Small intestine (tissue), 7 donors: ENCODE measurements around the gene AK8. TPM values are rescaled to one million over a fixed set of nuclear protein-coding genes. Genes with fewer than 3 reads are reported as not detected.

ENCODE experiments used
- DNase-seq, 2 donors: peaks; one replicate each; pipeline versions ENCODE4 v3.0.0 to v3.0.0-alpha.2; 2013
- FAIRE-seq: peaks from 2 replicates; lab custom pipeline; 2012; peaks lifted over from hg19 to GRCh38; lab: Jason Lieb, UNC
- H3K27ac ChIP-seq, 3 donors: one replicate each; pipeline ENCODE4 v1.5.1; 2013; ENCODE audit warnings: low read length in 2 of 3, mild to moderate bottlenecking in 2 of 3, control low read depth in 1 of 3, inconsistent platforms in 1 of 3, low read depth in 1 of 3, moderate library complexity in 1 of 3
- H3K27me3 ChIP-seq, 3 donors: one replicate each; pipeline ENCODE4 v1.6.1; 2013; ENCODE audit warnings: low read length in 3 of 3, inconsistent platforms in 1 of 3; ENCODE audit not compliant: control insufficient read depth in 3 of 3, insufficient read depth in 3 of 3
- H3K36me3 ChIP-seq, 3 donors: one replicate each; pipeline ENCODE4 v1.6.1; 2013; ENCODE audit warnings: low read length in 3 of 3, inconsistent platforms in 1 of 3, low read depth in 1 of 3, mild to moderate bottlenecking in 1 of 3, moderate library complexity in 1 of 3; ENCODE audit not compliant: control insufficient read depth in 3 of 3, insufficient read depth in 2 of 3
- H3K4me1 ChIP-seq, 3 donors: one replicate each; pipeline ENCODE4 v1.6.1; 2013; ENCODE audit warnings: low read length in 2 of 3, inconsistent platforms in 1 of 3, low read depth in 1 of 3, mild to moderate bottlenecking in 1 of 3, moderate library complexity in 1 of 3; ENCODE audit not compliant: control insufficient read depth in 3 of 3, insufficient read depth in 2 of 3
- H3K4me3 ChIP-seq, 3 donors: one replicate each; pipeline ENCODE4 v1.5.1; 2013; ENCODE audit warnings: low read length in 3 of 3, control low read depth in 1 of 3, inconsistent platforms in 1 of 3, low read depth in 1 of 3, mild to moderate bottlenecking in 1 of 3, moderate library complexity in 1 of 3
- H3K9me3 ChIP-seq, 2 donors: one replicate each; pipeline ENCODE4 v1.6.1; 2013; ENCODE audit warnings: low read depth in 1 of 2, low read length in 1 of 2; ENCODE audit not compliant: control insufficient read depth in 2 of 2, insufficient read depth in 1 of 2
- WGBS, 3 donors: extraction: QIAGEN DNeasy Blood & Tissue Kit; methylation state at CpG; one replicate each; pipeline ENCODE4 v1.1.7; 2013; 5-methylcytosine and 5-hydroxymethylcytosine counted together
- polyA plus RNA-seq, 4 donors: library from polyadenylated mRNA; stranded (reverse) in 3 of 4; unstranded in 1 of 4; fragments of 200-250 nt in 3 of 4; fragments of 120-200 nt in 1 of 4; gene quantifications; one replicate each; pipeline versions ENCODE4 v1.2.1 to v1.2.3, GENCODE V29; 2013
- donor health status: healthy with polysubstance abuse.
- donor health status: control.
- donor health status: control.
- donor health status: Bipolar disorder and iron deficiency.
- donor health status: healthy.

AK8 gene
- polyA plus RNA-seq, 4 donors = 0.09 to 3.0 TPM; not detected in 2

- Histone ChIP-seq H3K27me3 (peaks cover 0 to 7% (median 3%) of the 10 kb centered on the region in 3 donors), H3K27ac (no peak overlapping the region), H3K9me3 (no peaks in the 10 kb centered on the region), H3K36me3 (no peaks in the 10 kb centered on the region), H3K4me1 (peaks cover 0 to 24% (median 4%) of the 10 kb centered on the region in 3 donors), H3K4me3 (no peak overlapping the region)
- FAIRE-seq (no peak), DNase-seq (peak; percentile 37 to 62)
- WGBS, 3 donors = 40 to 62% (median 41%) methylated on average over 27 of the region's 27 CpGs
Measured at GRCh38 chr9:132798817-132799790, 79.0 kb downstream of the AK8 start.

GRCh38 chr9:132797861-132798659, 80.0 kb downstream of the AK8 start:
- Histone ChIP-seq H3K9me3 (no peaks in the 10 kb centered on the region), H3K4me1 (peaks cover 0 to 33% (median 4%) of the 10 kb centered on the region in 3 donors), H3K4me3 (no peak overlapping the region), H3K36me3 (no peaks in the 10 kb centered on the region), H3K27me3 (peaks cover 0 to 6% (median 3%) of the 10 kb centered on the region in 3 donors), H3K27ac (no peak overlapping the region)
- FAIRE-seq (no peak), DNase-seq (no peak)
- 69 to 75% (median 72%) methylated on average over 15 of the region's 15 CpGs for WGBS, 3 donors

DNA sequence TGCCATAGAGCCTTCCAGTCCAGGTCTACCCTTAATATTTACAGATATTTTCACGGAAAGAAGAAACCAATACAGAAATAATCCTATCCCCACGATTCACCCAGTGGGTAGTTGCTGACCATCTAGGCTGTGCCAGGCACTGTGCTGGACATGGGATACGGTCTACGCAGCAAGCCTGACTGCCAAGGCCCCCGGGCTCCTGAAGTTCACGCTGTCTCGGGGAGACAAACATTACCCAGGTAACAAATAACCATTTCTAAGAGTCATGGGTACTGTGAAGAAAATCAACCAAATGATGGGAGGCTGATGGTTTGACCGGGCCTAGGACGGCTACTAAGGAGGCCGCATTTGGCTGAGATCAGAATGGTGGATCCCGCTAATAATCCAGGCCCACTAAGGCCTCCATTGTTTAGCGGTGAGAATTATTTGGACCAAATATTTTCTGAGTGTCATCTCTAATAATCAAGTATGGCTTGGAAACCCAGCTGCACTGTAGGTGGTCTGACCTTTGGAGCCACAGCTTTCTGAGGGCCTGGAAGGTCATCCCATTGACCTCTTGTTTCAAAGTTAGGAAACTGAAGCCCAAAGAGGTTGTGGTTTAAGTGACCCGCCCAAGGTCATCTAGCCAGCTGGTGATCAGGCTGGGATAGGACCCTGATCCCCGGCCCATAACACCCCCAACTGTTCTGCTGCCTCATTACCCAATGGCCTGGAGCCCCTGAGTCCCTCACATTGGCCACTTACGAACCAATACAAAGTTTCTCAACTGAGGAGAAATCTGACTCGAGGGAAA, 82.4 kb downstream of the AK8 start:
- Histone ChIP-seq H3K27ac (peak overlapping the region in 1 of 3 donors; percentile 14), H3K27me3 (peaks cover 0 to 2% (median 0%) of the 10 kb centered on the region in 3 donors), H3K9me3 (no peaks in the 10 kb centered on the region), H3K36me3 (no peaks in the 10 kb centered on the region), H3K4me1 (peaks cover 0 to 36% (median 4%) of the 10 kb centered on the region in 3 donors), H3K4me3 (no peak overlapping the region)
- FAIRE-seq = no peak
- 81 to 88% (median 84%) methylated on average over 16 of the region's 16 CpGs for WGBS, 3 donors
- DNase-seq = no peak

DNA sequence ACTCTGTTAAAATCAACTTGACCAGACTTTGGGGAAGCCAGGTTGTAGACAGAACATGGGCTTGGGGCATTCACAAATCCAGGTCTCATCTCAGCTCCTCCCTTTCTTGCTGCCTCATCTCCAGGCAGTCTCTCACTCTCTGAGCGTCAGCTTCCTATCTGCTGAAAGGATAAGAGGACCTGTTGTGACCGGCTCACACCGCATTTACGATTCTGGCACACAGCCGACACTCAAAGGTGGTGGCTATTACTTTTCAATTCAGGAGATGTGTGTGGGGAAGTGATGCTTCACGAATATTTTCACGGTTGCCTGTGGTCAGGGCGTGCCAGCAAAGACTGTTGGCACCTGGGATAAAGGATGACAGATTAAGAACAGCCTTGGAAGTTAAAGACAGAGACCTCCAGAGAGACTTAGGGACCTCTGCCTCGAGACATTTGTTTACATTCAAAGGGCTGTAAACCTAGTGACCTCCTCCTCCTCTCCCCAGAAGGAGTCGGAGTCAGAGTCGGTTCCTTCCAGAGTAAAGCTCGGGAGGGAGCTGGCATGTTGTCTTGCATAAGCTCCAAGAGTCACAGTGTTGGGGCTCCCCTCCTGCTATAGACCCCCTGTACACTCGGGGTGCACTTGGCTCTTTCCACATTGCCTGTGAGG, 83.2 kb downstream of the AK8 start:
- no peak for FAIRE-seq
- H3K27ac ChIP-seq = peak overlapping the region in 1 of 3 donors; percentile 14
- no peak overlapping the region for H3K4me3 ChIP-seq
- DNase-seq = peak; percentile 16 to 87
- WGBS, 3 donors = 4 to 20% (median 12%) methylated on average over 13 of the region's 13 CpGs
- peaks cover 0 to 34% (median 2%) of the 10 kb centered on the region in 3 donors for H3K4me1 ChIP-seq
- H3K9me3 ChIP-seq = no peaks in the 10 kb centered on the region
- no peaks in the 10 kb centered on the region for H3K36me3 ChIP-seq
- peaks cover 0 to 2% (median 0%) of the 10 kb centered on the region in 3 donors for H3K27me3 ChIP-seq

DNA sequence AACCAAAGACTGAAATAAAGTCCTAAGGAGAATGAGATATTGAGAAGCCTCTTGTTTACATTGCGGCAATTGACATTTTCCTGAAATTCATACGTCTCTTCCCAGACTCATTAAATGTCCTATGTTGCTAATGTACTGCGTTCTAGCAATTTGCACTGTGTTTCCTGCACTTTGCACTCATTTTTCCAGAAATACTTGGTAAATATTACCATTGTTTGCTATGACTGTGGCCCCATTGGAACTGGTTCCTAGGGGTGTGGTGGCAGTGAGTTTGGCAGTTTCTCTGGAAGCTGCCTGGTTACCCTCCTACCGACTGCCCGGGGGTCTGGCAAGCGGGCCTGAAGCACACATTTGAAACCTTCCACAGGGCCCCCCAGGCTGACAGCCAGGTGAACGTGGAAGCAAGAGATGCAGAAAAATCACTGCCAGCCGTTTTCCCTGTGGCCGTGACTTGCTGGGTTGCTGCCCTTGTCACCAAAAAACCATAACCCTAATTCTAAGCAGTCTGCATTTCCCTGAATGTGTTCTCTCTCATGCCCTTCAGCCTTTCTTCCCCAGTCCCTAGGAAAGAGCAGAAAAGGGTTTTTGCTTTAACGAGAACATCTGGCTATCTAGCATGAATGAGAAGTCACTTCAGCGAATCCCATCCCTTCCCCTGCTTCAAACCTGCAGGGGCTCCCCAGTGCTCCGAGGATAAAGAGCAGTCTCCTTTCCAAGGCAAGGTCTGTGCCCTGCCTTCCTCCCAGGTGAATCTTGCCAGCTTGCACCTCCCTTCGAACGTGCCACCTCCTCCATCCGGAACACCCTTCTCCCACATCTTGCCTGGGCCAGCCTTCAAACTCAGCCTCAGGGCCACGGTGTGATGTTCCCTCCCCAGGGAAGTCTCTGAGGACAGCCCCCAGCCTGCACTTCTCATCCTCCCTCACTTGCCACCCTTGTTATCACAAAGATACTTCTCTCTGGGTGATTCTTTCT, 84.2 kb downstream of the AK8 start:
- no peaks in the 10 kb centered on the region for H3K36me3 ChIP-seq
- peaks cover 0 to 2% (median 0%) of the 10 kb centered on the region in 3 donors for H3K27me3 ChIP-seq
- H3K4me1 ChIP-seq = peaks cover 0 to 26% (median 0%) of the 10 kb centered on the region in 3 donors
- H3K9me3 ChIP-seq = no peaks in the 10 kb centered on the region
- FAIRE-seq (no peak), DNase-seq (peak in 1 of 2 donors; percentile 71)
- WGBS, 3 donors = 36 to 55% (median 53%) methylated on average over 16 of the region's 16 CpGs
- peak overlapping the region in 1 of 3 donors; percentile 30 for H3K27ac ChIP-seq
- H3K4me3 ChIP-seq = no peak overlapping the region

DNA sequence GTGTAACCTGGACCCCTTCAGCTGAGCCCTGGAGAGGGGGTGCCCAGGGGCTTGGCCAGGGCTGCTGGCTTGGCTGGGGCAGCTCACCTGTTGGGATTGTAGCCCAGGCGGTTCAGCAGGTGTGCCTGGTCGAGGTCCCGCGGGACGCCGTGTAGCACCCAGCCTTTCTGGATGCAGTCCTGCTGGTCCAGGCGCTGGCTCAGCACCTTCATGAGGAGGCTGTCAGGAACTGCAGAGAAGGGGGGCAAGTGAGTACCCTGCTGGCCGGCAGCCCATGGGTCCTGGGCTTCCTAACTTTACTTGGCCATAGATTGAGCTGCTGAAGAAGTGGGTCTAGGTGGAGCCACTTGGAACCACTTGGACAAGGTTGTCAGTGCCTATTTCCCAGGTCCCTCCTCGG, 85.5 kb downstream of the AK8 start:
- WGBS, 3 donors = 91 to 95% (median 91%) methylated on average over 9 of the region's 9 CpGs
- FAIRE-seq = no peak
- no peak overlapping the region for H3K27ac ChIP-seq

More for the DNA sequence above, 85.5 kb downstream of the AK8 start:
- Histone ChIP-seq H3K27me3 (peaks cover 0 to 2% (median 0%) of the 10 kb centered on the region in 3 donors), H3K4me1 (peaks cover 0 to 32% (median 0%) of the 10 kb centered on the region in 3 donors), H3K9me3 (no peaks in the 10 kb centered on the region), H3K4me3 (no peak overlapping the region), H3K36me3 (no peaks in the 10 kb centered on the region)
- no peak for DNase-seq
